ENCODE measurements around the gene ST8SIA6. TPM values are rescaled to one million over a fixed set of nuclear protein-coding genes. Genes with fewer than 3 reads are reported as not detected.

The ST8SIA6 gene
- total and polyA plus RNA-seq, 2 of the 8 experiments (the other 6 are each of a cell fraction or from before 2014, with no cell fraction given), result 0.70 to 1.1 TPM

GRCh38 chr10:17413876-17414275, 40.5 kb downstream of the ST8SIA6 start:
- no peak overlapping the region for H3K14ac ChIP-seq (ENCODE audit: insufficient read length)
- H2AK5ac ChIP-seq (ENCODE audit: low read depth, low read length), result no peak overlapping the region
- no peak overlapping the region for H3K4me2 ChIP-seq (ENCODE audit: insufficient read depth in 1 of 2, low read depth in 2 of 2, low read length in 2 of 2)
- H3K27me3 ChIP-seq (replicated peaks in 1 of 4; ENCODE audit: control insufficient read depth in 3 of 4, extremely low read depth in 1 of 4, insufficient read depth in 3 of 4, low read length in 3 of 4), result no peaks in the 10 kb centered on the region
- H3K4me3 ChIP-seq (ENCODE audit: extremely low read depth in 1 of 4, insufficient read depth in 2 of 4, low read depth in 3 of 4, low read length in 4 of 4), result no peak overlapping the region
- H2BK12ac ChIP-seq (ENCODE audit: low read depth, low read length), result no peak overlapping the region
- H4K91ac ChIP-seq (replicated peaks; ENCODE audit: insufficient read length, low read length), result no peak overlapping the region
- POLR2A ChIA-PET (ENCODE audit: partially characterized antibody), result no interaction called here
- CTCF ChIA-PET (ENCODE audit: partially characterized antibody), result interaction anchor here (1.1 kb wide), 1 partner anchor 17 kb away, joined by 3 read pairs; no protein-coding TSS in a partner anchor
- H4K20me1 ChIP-seq (replicated peaks in 1 of 2; ENCODE audit: control insufficient read depth in 1 of 2, insufficient read depth in 2 of 2, low read length in 2 of 2), result no peaks in the 10 kb centered on the region
- H3K23me2 ChIP-seq (ENCODE audit: low read depth, low read length), result no peaks in the 10 kb centered on the region
- no peak overlapping the region for H3K27ac ChIP-seq (ENCODE audit: low read depth, low read length)
- H2BK15ac ChIP-seq (ENCODE audit: low read length), result no peak overlapping the region
- no peaks in the 10 kb centered on the region for H3K36me3 ChIP-seq (ENCODE audit: control insufficient read depth in 2 of 4, insufficient read depth in 4 of 4, low read length in 3 of 4)
- H4K5ac ChIP-seq (ENCODE audit: insufficient read length, low read depth, low read length), result no peak overlapping the region
- no peaks in the 10 kb centered on the region for H3K9me3 ChIP-seq (ENCODE audit: insufficient read depth in 2 of 2, low read depth in 1 of 2, low read length in 1 of 2)
- H3K56ac ChIP-seq (replicated peaks; ENCODE audit: insufficient read length, low read depth, low read length), result no peak overlapping the region
- H2AFZ ChIP-seq (ENCODE audit: low read length), result no peak overlapping the region
- 0 out of 7 replicates have a peak, but pooled peaks cover 0 to 2% (median 0%) of the 10 kb centered on the region in 4 experiments for H3K4me1 ChIP-seq (replicated peaks in 1 of 4; ENCODE audit: control insufficient read depth in 3 of 4, insufficient read depth in 4 of 4, low read length in 3 of 4)
- H2BK20ac ChIP-seq (ENCODE audit: low read length), result no peak overlapping the region
- no peaks in the 10 kb centered on the region for H3K79me2 ChIP-seq (ENCODE audit: control insufficient read depth in 1 of 2, insufficient read depth in 2 of 2, low read length in 2 of 2)
- no peak overlapping the region for H3K23ac ChIP-seq (ENCODE audit: insufficient read length)
- no peak overlapping the region for H3K18ac ChIP-seq (ENCODE audit: extremely low read depth, low read length)
- 89 to 100% methylated on average over 2 of the region's 2 CpGs for whole genome bisulfite sequencing, 2 experiments (ENCODE audit: extremely low coverage in 1 of 2, insufficient coverage in 1 of 2, insufficient read length in 1 of 2, insufficient replicate concordance in 2 of 2, low coverage in 1 of 2, low lambda C conversion rate in 2 of 2, missing lambda C conversion rate in 1 of 2)
- no peak overlapping the region for H3K4ac ChIP-seq (replicated peaks; ENCODE audit: insufficient read length, low read depth, low read length)
- no peak overlapping the region for H2BK120ac ChIP-seq (replicated peaks; ENCODE audit: low read depth, low read length)
- no peak for FAIRE-seq
- DNase-seq (ENCODE audit: low read depth in 1 of 2, low spot score in 2 of 2), result no peak
- no peak overlapping the region for H3K9ac ChIP-seq (replicated peaks in 1 of 4; ENCODE audit: extremely low read depth in 1 of 4, low read depth in 3 of 4, low read length in 3 of 4)
- H2BK5ac ChIP-seq (ENCODE audit: low read depth, low read length), result no peak overlapping the region
- no peak overlapping the region for H4K8ac ChIP-seq (ENCODE audit: extremely low read depth, insufficient read depth, low read length)
- H3K79me1 ChIP-seq (ENCODE audit: low read depth, low read length), result no peaks in the 10 kb centered on the region
- TF ChIP-seq SP1 (IDR thresholded peaks at IDR 0.05; ENCODE audit: low read depth, low read length) (no peak), ATF2 (IDR thresholded peaks at IDR 0.05; ENCODE audit: low read length) (no peak), SIRT6 (IDR thresholded peaks at IDR 0.05; ENCODE audit: low read length) (no peak), CTBP2 (IDR thresholded peaks at IDR 0.05; ENCODE audit: borderline replicate concordance, insufficient read depth, insufficient read length, low read length) (no peak), NRF1 (IDR thresholded peaks at IDR 0.05; ENCODE audit: low read depth, low read length) (no peak), KDM5A (IDR thresholded peaks at IDR 0.05; ENCODE audit: low read length) (no peak), SUZ12 (IDR thresholded peaks at IDR 0.05; ENCODE audit: low read length) (no peak), SP4 (IDR thresholded peaks at IDR 0.05; ENCODE audit: low read length) (no peak), GABPA (IDR thresholded peaks at IDR 0.05; ENCODE audit: borderline replicate concordance, insufficient read depth, low read length) (no peak), RFX5 (IDR thresholded peaks at IDR 0.05; ENCODE audit: borderline replicate concordance, low read depth, low read length) (no peak), SIN3A (conservative IDR thresholded peaks at IDR 0.05 in 1 of 2, IDR thresholded peaks at IDR 0.05 in 1 of 2; ENCODE audit: low read depth in 1 of 2, low read length in 2 of 2) (no peak), EP300 (IDR thresholded peaks at IDR 0.05; ENCODE audit: borderline replicate concordance in 1 of 2, low read depth in 2 of 2, low read length in 2 of 2) (no peak), EGR1 (IDR thresholded peaks at IDR 0.05; ENCODE audit: borderline replicate concordance, low read depth, low read length) (no peak)

All from H1 (cell line).